HFF-Myc (cell line): ENCODE measurements around the gene TEX29.

Source experiments
- DNase-seq: peaks from one replicate; pipeline ENCODE4 v3.0.0-alpha.2; 2011; ENCODE audit warnings: low read depth; ENCODE audit errors: extremely low read depth
- H3K4me3 ChIP-seq: replicated peaks from 2 replicates; pipeline ENCODE4 v1.5.1; 2011; ENCODE audit warnings: low read depth, mild to moderate bottlenecking, control low read depth, low read length
- CTCF ChIP-seq: IDR thresholded peaks from 2 replicates; pipeline ENCODE4 v1.5.1; 2012; ENCODE audit warnings: mild to moderate bottlenecking, low read depth, low read length, control low read depth; ENCODE audit errors: missing control alignments

TEX29 gene

GRCh38 chr13:111314852-111315251 is 5.6 kb upstream of the TEX29 start:
- H3K4me3 ChIP-seq, result no peak overlapping the region
- TF ChIP-seq CTCF, result no peak
- DNase-seq, result no peak

- no peak overlapping the region for H3K4me3 ChIP-seq
- no peak for DNase-seq
- TF ChIP-seq CTCF, result no peak
Measured at GRCh38 chr13:111315347-111315995, 5.0 kb upstream of the TEX29 start.

- no peak for TF ChIP-seq CTCF
- no peak overlapping the region for H3K4me3 ChIP-seq
- DNase-seq, result no peak
Measured at GRCh38 chr13:111316161-111316730, 4.2 kb upstream of the TEX29 start.

GRCh38 chr13:111317042-111317550 is 3.3 kb upstream of the TEX29 start:
- TF ChIP-seq CTCF, result no peak
- DNase-seq, result no peak
- no peak overlapping the region for H3K4me3 ChIP-seq

GRCh38 chr13:111317571-111318345 is 2.7 kb upstream of the TEX29 start:
- H3K4me3 ChIP-seq, result no peak overlapping the region
- TF ChIP-seq CTCF, result no peak
- no peak for DNase-seq

- no peak for DNase-seq
- H3K4me3 ChIP-seq, result no peak overlapping the region
- TF ChIP-seq CTCF, result no peak
Measured at GRCh38 chr13:111318386-111318785, 2.1 kb upstream of the TEX29 start.
